Neural progenitor cell (in vitro differentiated cells): Measurements from ENCODE around the gene MMP21.

ENCODE experiments used
- CTCF ChIP-seq: fragments of 200-600 bp; sonication (generic); IDR thresholded peaks from 2 replicates; pipeline ENCODE4 v1.5.1; 2017; ENCODE audit warnings: antibody characterized with exemption, mild to moderate bottlenecking
- EZH2 ChIP-seq: fragments of 200-600 bp; sonication (generic); IDR thresholded peaks from 2 replicates; pipeline ENCODE4 v1.6.1; 2017; ENCODE audit warnings: antibody characterized with exemption, mild to moderate bottlenecking, moderate library complexity

GRCh38 chr10:125756196-125756595 is 19.4 kb downstream of the MMP21 start:
- TF ChIP-seq CTCF (no peak), EZH2 (no peak)
